ENCODE data around the gene SDF2L1. TPM values are rescaled to one million over a fixed set of nuclear protein-coding genes. Genes with fewer than 3 reads are reported as not detected.

The SDF2L1 gene
- total RNA-seq, 5 donors from 2014 or later (not counting 1 experiment from before 2014, with no cell fraction given) = 22.1 to 55.4 (median 50.2) TPM

- Mint-ChIP-seq H3K4me1 (peaks cover 40 to 54% (median 48%) of the 10 kb centered on the region in 3 donors), H3K27ac (peak overlapping the region; percentile 56 to 92), H3K27me3 (no peaks in the 10 kb centered on the region), H3K9me3 (no peaks in the 10 kb centered on the region), H3K36me3 (peaks cover 18% of the 10 kb centered on the region), H3K4me3 (no peak overlapping the region)
- peak overlapping the region; percentile 7 for H3K27ac ChIP-seq (ENCODE audit: low read length)
- no peak overlapping the region for H3K4me3 ChIP-seq (ENCODE audit: control insufficient read depth in 1 of 2, extremely low read depth in 1 of 2, low read length in 1 of 2)
- ATAC-seq (replicated peaks in 1 of 4) = no peak
- H3K4me1 ChIP-seq (ENCODE audit: control insufficient read depth in 1 of 2, extremely low read depth in 1 of 2, insufficient read depth in 2 of 2, low read length in 2 of 2) = peaks cover 7 to 53% of the 10 kb centered on the region in 2 experiments
- no peak for DNase-seq
- WGBS (ENCODE audit: insufficient coverage) = 88% methylated on average over 11 of the region's 12 CpGs
- no peaks in the 10 kb centered on the region for H3K27me3 ChIP-seq (replicated peaks in 1 of 2; ENCODE audit: control insufficient read depth in 2 of 2, extremely low read depth in 1 of 2, insufficient read depth in 2 of 2, low read length in 1 of 2)
- peaks cover 3 to 58% of the 10 kb centered on the region in 2 donors for H3K36me3 ChIP-seq (ENCODE audit: control insufficient read depth in 2 of 2, extremely low read depth in 1 of 2, insufficient read depth in 1 of 2, low read length in 1 of 2)
- CTCF ChIA-PET = interaction anchor here in 1 of 2 donors (1.1 kb wide), 1 partner anchor 22 kb away, joined by 3 read pairs; no protein-coding TSS in a partner anchor
- POLR2A ChIA-PET = no interaction called here
- H3K9me3 ChIP-seq = no peaks in the 10 kb centered on the region
Measured at GRCh38 chr22:21624880-21625791, 17.0 kb upstream of the SDF2L1 start.

DNA sequence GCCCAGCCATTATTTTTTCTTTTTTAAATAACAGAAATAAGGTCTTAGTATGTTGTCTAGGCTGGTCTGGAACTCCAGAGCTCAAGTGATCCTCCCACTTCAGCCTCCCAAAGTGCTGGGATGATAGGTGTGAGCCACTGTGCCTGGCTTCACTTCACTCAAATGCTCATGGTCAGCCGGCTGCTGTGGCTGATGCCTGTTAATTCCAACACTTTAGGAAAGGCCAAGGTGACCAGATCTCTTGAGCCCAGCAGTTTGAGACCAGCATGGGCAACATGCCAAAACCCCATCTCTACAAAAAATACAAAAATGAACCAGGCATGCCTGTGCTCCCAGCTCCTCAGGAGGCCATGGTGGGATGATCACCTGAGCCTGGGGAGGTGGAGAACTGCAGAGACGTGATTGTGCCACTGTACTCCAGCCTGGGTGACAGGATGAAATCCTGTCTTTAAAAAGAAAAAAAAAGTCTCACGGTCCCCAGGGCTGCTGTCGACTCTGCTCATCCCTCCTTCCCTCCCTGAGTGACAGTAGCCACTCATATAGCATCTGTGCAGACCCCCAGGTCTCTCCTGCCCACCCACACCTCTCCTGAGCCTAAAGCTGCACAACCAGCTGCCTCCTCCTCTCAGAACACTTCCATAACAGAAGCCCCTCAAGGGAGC, 15.9 kb upstream of the SDF2L1 start:
- Histone ChIP-seq H3K27me3 (replicated peaks in 1 of 2; ENCODE audit: control insufficient read depth in 2 of 2, extremely low read depth in 1 of 2, insufficient read depth in 2 of 2, low read length in 1 of 2) (no peaks in the 10 kb centered on the region), H3K9me3 (no peaks in the 10 kb centered on the region), H3K27ac (ENCODE audit: low read length) (no peak overlapping the region), H3K4me3 (ENCODE audit: control insufficient read depth in 1 of 2, extremely low read depth in 1 of 2, low read length in 1 of 2) (no peak overlapping the region), H3K36me3 (ENCODE audit: control insufficient read depth in 2 of 2, extremely low read depth in 1 of 2, insufficient read depth in 1 of 2, low read length in 1 of 2) (peaks cover 3 to 48% of the 10 kb centered on the region in 2 donors), H3K4me1 (ENCODE audit: control insufficient read depth in 1 of 2, extremely low read depth in 1 of 2, insufficient read depth in 2 of 2, low read length in 2 of 2) (peaks cover 7 to 56% of the 10 kb centered on the region in 2 experiments)
- Mint-ChIP-seq H3K4me1 (peaks cover 39 to 62% (median 54%) of the 10 kb centered on the region in 3 donors), H3K27me3 (no peaks in the 10 kb centered on the region), H3K36me3 (peaks cover 18% of the 10 kb centered on the region), H3K9me3 (no peaks in the 10 kb centered on the region), H3K4me3 (no peak overlapping the region), H3K27ac (peak overlapping the region; percentile 21 to 73)
- POLR2A ChIA-PET = no interaction called here
- CTCF ChIA-PET = interaction anchor here in 1 of 2 donors (0.6 to 0.7 kb wide), 2 partner anchors 20 to 22 kb away, joined by 3 to 9 read pairs; no protein-coding TSS in a partner anchor
- 80% methylated on average over 4 of the region's 4 CpGs for WGBS (ENCODE audit: insufficient coverage)
- DNase-seq (no peak), ATAC-seq (replicated peaks in 1 of 4) (no peak)

- CTCF ChIA-PET = interaction anchor here in 1 of 2 donors (0.6 to 0.7 kb wide), 2 partner anchors 20 to 23 kb away, joined by 3 to 9 read pairs; no protein-coding TSS in a partner anchor
- WGBS (ENCODE audit: insufficient coverage) = 93% methylated on average over 6 of the region's 11 CpGs
- peaks cover 7 to 56% of the 10 kb centered on the region in 2 experiments for H3K4me1 ChIP-seq (ENCODE audit: control insufficient read depth in 1 of 2, extremely low read depth in 1 of 2, insufficient read depth in 2 of 2, low read length in 2 of 2)
- no peak overlapping the region for H3K4me3 ChIP-seq (ENCODE audit: control insufficient read depth in 1 of 2, extremely low read depth in 1 of 2, low read length in 1 of 2)
- POLR2A ChIA-PET = no interaction called here
- H3K27me3 ChIP-seq (replicated peaks in 1 of 2; ENCODE audit: control insufficient read depth in 2 of 2, extremely low read depth in 1 of 2, insufficient read depth in 2 of 2, low read length in 1 of 2) = no peaks in the 10 kb centered on the region
- no peak overlapping the region for H3K27ac ChIP-seq (ENCODE audit: low read length)
- H3K36me3 ChIP-seq (ENCODE audit: control insufficient read depth in 2 of 2, extremely low read depth in 1 of 2, insufficient read depth in 1 of 2, low read length in 1 of 2) = peaks cover 3 to 47% of the 10 kb centered on the region in 2 donors
- no peaks in the 10 kb centered on the region for H3K9me3 ChIP-seq
- H3K4me1 Mint-ChIP-seq = peaks cover 42 to 62% (median 57%) of the 10 kb centered on the region in 3 donors
- no peaks in the 10 kb centered on the region for H3K27me3 Mint-ChIP-seq
- H3K9me3 Mint-ChIP-seq = no peaks in the 10 kb centered on the region
- ATAC-seq (replicated peaks in 1 of 4) = no peak
- H3K36me3 Mint-ChIP-seq = peaks cover 18% of the 10 kb centered on the region
- peak overlapping the region; percentile 49 to 73 for H3K27ac Mint-ChIP-seq
- peak overlapping the region; percentile 26 to 87 (median 80) for H3K4me3 Mint-ChIP-seq
- DNase-seq = no peak
Measured at GRCh38 chr22:21626735-21627469, 15.2 kb upstream of the SDF2L1 start.

DNA sequence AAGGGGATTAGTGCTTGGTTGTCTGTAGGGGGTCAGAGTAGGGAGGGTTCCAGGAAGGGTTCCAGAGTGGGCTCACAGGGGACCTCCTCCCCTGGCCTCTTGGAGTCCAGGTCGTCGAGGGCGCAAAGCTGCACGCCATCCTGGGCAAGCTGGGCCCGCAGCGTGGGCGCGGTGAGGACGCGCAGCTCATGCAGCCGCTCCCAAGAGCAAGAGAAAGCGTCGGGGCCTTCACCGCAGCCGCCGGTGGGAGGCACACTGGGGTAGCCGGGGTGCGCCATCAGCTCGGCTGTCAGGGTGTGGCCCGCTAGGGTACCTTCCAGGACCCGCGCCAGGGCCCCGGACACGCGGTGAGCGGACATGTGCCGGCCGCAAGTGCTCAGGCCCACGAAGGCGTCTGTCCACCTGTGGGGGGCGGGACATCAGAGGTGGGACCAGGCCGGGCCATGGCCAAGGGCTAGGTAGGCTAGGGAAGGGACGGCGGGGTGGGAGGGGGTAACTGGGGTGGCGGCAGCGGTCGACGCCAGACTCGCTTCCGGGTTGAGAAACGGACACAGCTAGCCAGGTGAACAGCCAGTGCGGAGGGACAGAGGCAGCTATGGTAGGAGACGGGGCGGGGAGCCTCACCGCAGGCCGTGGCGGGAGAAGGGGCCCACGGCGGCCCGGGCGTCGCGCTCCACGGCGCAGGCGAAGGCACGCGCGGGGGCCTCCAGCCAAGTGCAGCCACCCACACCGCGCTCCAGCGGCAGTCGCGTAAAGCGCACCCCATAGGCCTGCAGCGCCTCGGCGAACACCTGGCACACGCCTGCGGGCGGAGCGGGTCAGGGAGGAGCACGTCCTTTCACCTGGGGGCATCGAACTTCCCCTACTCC, 13.5 kb upstream of the SDF2L1 start:
- H3K36me3 ChIP-seq (ENCODE audit: control insufficient read depth in 2 of 2, extremely low read depth in 1 of 2, insufficient read depth in 1 of 2, low read length in 1 of 2) = peaks cover 0 to 30% of the 10 kb centered on the region in 2 donors
- Mint-ChIP-seq H3K4me1 (peaks cover 45 to 56% (median 48%) of the 10 kb centered on the region in 3 donors), H3K27me3 (no peaks in the 10 kb centered on the region), H3K27ac (peak overlapping the region; percentile 86 to 92), H3K4me3 (peak overlapping the region; percentile 87 to 91 (median 91)), H3K9me3 (no peaks in the 10 kb centered on the region), H3K36me3 (peaks cover 10% of the 10 kb centered on the region)
- peaks cover 7 to 67% of the 10 kb centered on the region in 2 experiments for H3K4me1 ChIP-seq (ENCODE audit: control insufficient read depth in 1 of 2, extremely low read depth in 1 of 2, insufficient read depth in 2 of 2, low read length in 2 of 2)
- ATAC-seq (replicated peaks in 1 of 4) = peak in 2 of 4 experiments; percentile 0
- CTCF ChIA-PET = interaction anchor here (0.5 to 2.1 kb wide), 14 partner anchors 7 to 139 kb away, joined by 3 to 51 read pairs (median 4); partner anchors contain the start of gene SDF2L1 (in 1 of the 2)
- DNase-seq = peak in 1 of 35 experiments; percentile 7
- no peaks in the 10 kb centered on the region for H3K27me3 ChIP-seq (replicated peaks in 1 of 2; ENCODE audit: control insufficient read depth in 2 of 2, extremely low read depth in 1 of 2, insufficient read depth in 2 of 2, low read length in 1 of 2)
- peak overlapping the region; percentile 89 for H3K27ac ChIP-seq (ENCODE audit: low read length)
- POLR2A ChIA-PET = interaction anchor here (0.6 to 1.5 kb wide), 3 partner anchors 14 to 239 kb away, joined by 3 to 9 read pairs (median 3); partner anchors contain the start of genes MAPK1 (in 1 of the 2) and SDF2L1 (in 1 of the 2)
- H3K4me3 ChIP-seq (ENCODE audit: control insufficient read depth in 1 of 2, extremely low read depth in 1 of 2, low read length in 1 of 2) = peak overlapping the region; percentile 75 to 99
- 75% methylated on average over 69 of the region's 74 CpGs for WGBS (ENCODE audit: insufficient coverage)
- no peaks in the 10 kb centered on the region for H3K9me3 ChIP-seq

- Histone ChIP-seq H3K9me3 (no peaks in the 10 kb centered on the region), H3K36me3 (ENCODE audit: control insufficient read depth in 2 of 2, extremely low read depth in 1 of 2, insufficient read depth in 1 of 2, low read length in 1 of 2) (peaks cover 0 to 22% of the 10 kb centered on the region in 2 donors), H3K4me3 (ENCODE audit: control insufficient read depth in 1 of 2, extremely low read depth in 1 of 2, low read length in 1 of 2) (peak within 1 kb of the TSS; percentile 75 to 99), H3K4me1 (ENCODE audit: control insufficient read depth in 1 of 2, extremely low read depth in 1 of 2, insufficient read depth in 2 of 2, low read length in 2 of 2) (peaks cover 7 to 60% of the 10 kb centered on the region in 2 experiments), H3K27ac (ENCODE audit: low read length) (peak within 1 kb of the TSS; percentile 89), H3K27me3 (replicated peaks in 1 of 2; ENCODE audit: control insufficient read depth in 2 of 2, extremely low read depth in 1 of 2, insufficient read depth in 2 of 2, low read length in 1 of 2) (no peaks in the 10 kb centered on the region)
- DNase-seq (peak; percentile 85 to 98 (median 91)), ATAC-seq (replicated peaks in 1 of 4) (peak; percentile 88 to 91 (median 88))
- H3K36me3 Mint-ChIP-seq = peaks cover 10% of the 10 kb centered on the region
- H3K4me1 Mint-ChIP-seq = peaks cover 40 to 53% (median 41%) of the 10 kb centered on the region in 3 donors
- H3K27ac Mint-ChIP-seq = peak within 1 kb of the TSS; percentile 86 to 92
- no peaks in the 10 kb centered on the region for H3K9me3 Mint-ChIP-seq
- H3K4me3 Mint-ChIP-seq = peak within 1 kb of the TSS; percentile 87 to 91 (median 91)
- ChIA-PET CTCF (interaction anchor here (0.5 to 2.1 kb wide), 18 partner anchors 8 to 138 kb away, joined by 3 to 51 read pairs (median 3); partner anchors contain the start of gene SDF2L1 (in 1 of the 2)), POLR2A (interaction anchor here (0.6 to 1.5 kb wide), 3 partner anchors 13 to 238 kb away, joined by 3 to 9 read pairs (median 3); partner anchors contain the start of genes MAPK1 (in 1 of the 2) and SDF2L1 (in 1 of the 2))
- H3K27me3 Mint-ChIP-seq = no peaks in the 10 kb centered on the region
- WGBS (ENCODE audit: insufficient coverage) = under 1% methylated on average over 92 of the region's 93 CpGs
Measured at GRCh38 chr22:21629255-21630149, 12.6 kb upstream of the SDF2L1 start, which contains the start of gene YDJC. YDJC (minus strand) TSS chr22:21630022; CDS start chr22:21630014, 8 bp downstream.

All from T-cell (primary cell).